HepG2 (cell line): ENCODE measurements around the gene ZNF628. TPM values are rescaled to one million over a fixed set of nuclear protein-coding genes. Genes with fewer than 3 reads are reported as not detected.
A peak's percentile ranks its signal among the peaks of the same experiment; 100 is the strongest.

Experiments used
- GATAD2A ChIP-seq: IDR thresholded peaks from 2 replicates; pipeline ENCODE4 v1.6.1; 2016
- GPN1 ChIP-seq: sonication (generic); formaldehyde crosslinking; IDR thresholded peaks from 2 replicates; pipeline ENCODE4 v1.5.1; 2020; ENCODE audit warnings: missing genetic modification reagents, borderline replicate concordance
- HNRNPL ChIP-seq: fragments of 200-400 bp; formaldehyde crosslinking; IDR thresholded peaks from 2 replicates; pipeline ENCODE4 v1.6.1; 2017; ENCODE audit warnings: mild to moderate bottlenecking, low read depth, low read length
- IRF9 ChIP-seq: sonication (generic); formaldehyde crosslinking; IDR thresholded peaks from 2 replicates; pipeline ENCODE4 v1.8.0; 2022; ENCODE audit warnings: missing genetic modification reagents, mild to moderate bottlenecking, borderline replicate concordance
- MIXL1 ChIP-seq: IDR thresholded peaks from 2 replicates; pipeline ENCODE4 v1.6.1; 2016
- NFIB ChIP-seq: sonication (generic); formaldehyde crosslinking; IDR thresholded peaks from 2 replicates; pipeline ENCODE4 v1.9.0; 2021; ENCODE audit warnings: missing genetic modification reagents, mild to moderate bottlenecking, borderline replicate concordance
- PRPF4 ChIP-seq: fragments of 200-400 bp; formaldehyde crosslinking; IDR thresholded peaks from 2 replicates; pipeline ENCODE4 v1.6.1; 2016; ENCODE audit warnings: low read length, low read depth; ENCODE audit not compliant: poor library complexity, severe bottlenecking
- RFX5 ChIP-seq: IDR thresholded peaks from 2 replicates; pipeline ENCODE4 v1.6.1; 2011; ENCODE audit warnings: low read depth, low read length, improper control_type of control experiment
- TCF12 ChIP-seq, 2 experiments: fragments of 450-650 bp in 1 of 2; sonication (generic) in 1 of 2; formaldehyde crosslinking in 1 of 2; IDR thresholded peaks; 2 replicates each; pipeline versions ENCODE4 v1.6.1 to v1.8.0; 2017 to 2022; ENCODE audit warnings: antibody characterized with exemption in 1 of 2, mild to moderate bottlenecking in 1 of 2, missing genetic modification reagents in 1 of 2, moderate library complexity in 1 of 2
- ZNF205 ChIP-seq: IDR thresholded peaks from 2 replicates; pipeline ENCODE4 v1.6.1; 2018; ENCODE audit warnings: missing biosample characterization, missing genetic modification reagents
- ZNF292 ChIP-seq: sonication (generic); formaldehyde crosslinking; IDR thresholded peaks from 2 replicates; pipeline ENCODE4 v1.8.1; 2022; ENCODE audit warnings: mild to moderate bottlenecking, low read depth, missing genetic modification reagents, borderline replicate concordance
- ZNF354B ChIP-seq: sonication (generic); formaldehyde crosslinking; IDR thresholded peaks from 2 replicates; pipeline ENCODE4 v1.8.0; 2022; ENCODE audit warnings: mild to moderate bottlenecking, missing genetic modification reagents
- ZNF614 ChIP-seq: IDR thresholded peaks from 2 replicates; pipeline ENCODE4 v1.6.1; 2018; ENCODE audit warnings: missing biosample characterization, missing genetic modification reagents, inconsistent platforms, borderline replicate concordance
- ZNF841 ChIP-seq: sonication (generic); formaldehyde crosslinking; IDR thresholded peaks from 2 replicates; pipeline ENCODE4 v1.8.1; 2023; ENCODE audit warnings: missing genetic modification reagents, borderline replicate concordance
- ZNF891 ChIP-seq: sonication (generic); formaldehyde crosslinking; IDR thresholded peaks from 2 replicates; pipeline ENCODE4 v1.5.0; 2020; ENCODE audit warnings: mild to moderate bottlenecking, missing genetic modification reagents
- polyA plus RNA-seq, 8 experiments: library from polyadenylated mRNA; depleted of rRNA in 3 of 8; stranded (reverse) in 7 of 8; unstranded in 1 of 8; fragments of >200 nt; fragmentation: Illumina TruSeq in 4 of 8; extraction: Trizol in 4 of 8; gene quantifications; 2 replicates each; pipeline versions ENCODE4 v1.2.1 to v1.2.3, GENCODE V29; 2011 to 2016; ENCODE audit warnings: low read depth in 4 of 8, missing spikeins in 1 of 8, mixed read lengths in 1 of 8; ENCODE audit not compliant: insufficient read depth in 1 of 8
- total RNA-seq, 5 experiments: library from RNA; depleted of rRNA; stranded (reverse); fragments of >200 nt; fragmentation: Illumina TruSeq; extraction: Trizol; gene quantifications; 2 replicates each; pipeline ENCODE4 v1.2.3, GENCODE V29; 2016; ENCODE audit warnings: low read depth in 1 of 5
- TF ChIP-seq, protein P1 (sequence below): sonication (generic); formaldehyde crosslinking; IDR thresholded peaks from 2 replicates; pipeline ENCODE4 v1.4.0; 2020; ENCODE audit warnings: missing genetic modification reagents
- TF ChIP-seq, protein P2 (sequence below): sonication (generic); IDR thresholded peaks from 2 replicates; pipeline ENCODE4 v1.6.1; 2016; ENCODE audit warnings: low read depth, borderline replicate concordance
- TF ChIP-seq, protein P3 (sequence below): sonication (generic); formaldehyde crosslinking; IDR thresholded peaks from 2 replicates; pipeline ENCODE4; 2020; ENCODE audit warnings: missing genetic modification reagents, mild to moderate bottlenecking, borderline replicate concordance
- TF ChIP-seq, protein P4 (sequence below): sonication (generic); formaldehyde crosslinking; IDR thresholded peaks from 2 replicates; pipeline ENCODE4 v1.5.0; 2020; ENCODE audit warnings: missing genetic modification reagents, mild to moderate bottlenecking, borderline replicate concordance

Gene ZNF628
- total and polyA plus RNA-seq, 2 of the 13 experiments (the other 11 are each of a cell fraction or from before 2014, with no cell fraction given), result 0.54 to 1.2 TPM

DNA sequence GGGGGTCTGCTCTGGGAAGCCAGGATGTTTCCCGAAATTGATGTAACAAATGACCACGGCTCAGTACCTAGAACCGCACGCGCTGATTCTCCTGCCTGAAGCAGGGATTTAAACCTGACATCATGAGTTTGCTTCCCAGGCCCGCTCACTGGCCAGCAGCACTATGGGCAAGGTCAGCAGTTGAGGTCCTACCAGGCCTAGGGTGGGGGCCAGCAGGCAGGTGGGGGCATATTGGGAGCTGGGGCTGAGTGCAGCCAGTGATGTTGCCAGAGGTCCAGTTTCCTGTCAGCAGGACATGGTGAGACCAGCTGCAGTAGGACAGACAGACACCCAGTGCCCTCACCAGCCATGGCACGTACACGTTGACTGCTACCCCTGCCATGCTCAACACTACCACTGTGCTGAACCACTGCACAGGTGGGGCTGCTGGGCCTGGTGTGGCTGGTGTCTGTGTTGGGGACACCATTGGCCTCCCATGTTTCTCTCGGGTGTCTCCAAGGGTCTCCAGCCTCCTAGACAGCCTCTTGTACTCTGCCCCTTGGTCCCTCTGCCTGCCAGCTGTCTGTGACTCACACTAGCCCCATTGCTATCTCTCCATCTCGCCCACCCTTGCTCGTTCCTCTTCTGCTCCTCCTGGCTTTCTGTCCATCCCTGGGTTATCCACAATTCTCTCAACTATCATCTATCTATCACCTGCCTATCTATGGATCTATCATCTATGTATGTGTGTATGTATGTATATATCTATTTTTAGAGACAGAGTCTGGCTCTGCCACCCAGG is 10.8 kb upstream of the ZNF628 start (continued):
- TF ChIP-seq, protein P1, sequence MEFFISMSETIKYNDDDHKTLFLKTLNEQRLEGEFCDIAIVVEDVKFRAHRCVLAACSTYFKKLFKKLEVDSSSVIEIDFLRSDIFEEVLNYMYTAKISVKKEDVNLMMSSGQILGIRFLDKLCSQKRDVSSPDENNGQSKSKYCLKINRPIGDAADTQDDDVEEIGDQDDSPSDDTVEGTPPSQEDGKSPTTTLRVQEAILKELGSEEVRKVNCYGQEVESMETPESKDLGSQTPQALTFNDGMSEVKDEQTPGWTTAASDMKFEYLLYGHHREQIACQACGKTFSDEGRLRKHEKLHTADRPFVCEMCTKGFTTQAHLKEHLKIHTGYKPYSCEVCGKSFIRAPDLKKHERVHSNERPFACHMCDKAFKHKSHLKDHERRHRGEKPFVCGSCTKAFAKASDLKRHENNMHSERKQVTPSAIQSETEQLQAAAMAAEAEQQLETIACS, result no peak
- no peak for TF ChIP-seq TCF12 (IDR thresholded peaks at IDR 0.05)
- no peak for TF ChIP-seq TCF12 (CRISPR knock-in tag; IDR thresholded peaks at IDR 0.05)
- TF ChIP-seq RFX5, result no peak
- TF ChIP-seq, protein P2, sequence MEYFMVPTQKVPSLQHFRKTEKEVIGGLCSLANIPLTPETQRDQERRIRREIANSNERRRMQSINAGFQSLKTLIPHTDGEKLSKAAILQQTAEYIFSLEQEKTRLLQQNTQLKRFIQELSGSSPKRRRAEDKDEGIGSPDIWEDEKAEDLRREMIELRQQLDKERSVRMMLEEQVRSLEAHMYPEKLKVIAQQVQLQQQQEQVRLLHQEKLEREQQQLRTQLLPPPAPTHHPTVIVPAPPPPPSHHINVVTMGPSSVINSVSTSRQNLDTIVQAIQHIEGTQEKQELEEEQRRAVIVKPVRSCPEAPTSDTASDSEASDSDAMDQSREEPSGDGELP, result peak; percentile 37; the same call in 1 of the 2 replicates
- TF ChIP-seq MIXL1, result no peak
- TF ChIP-seq ZNF891 (CRISPR knock-in tag), result no peak
- TF ChIP-seq HNRNPL, result peak; percentile 76
- TF ChIP-seq NFIB (CRISPR knock-in tag), result no peak
- TF ChIP-seq, protein P3, sequence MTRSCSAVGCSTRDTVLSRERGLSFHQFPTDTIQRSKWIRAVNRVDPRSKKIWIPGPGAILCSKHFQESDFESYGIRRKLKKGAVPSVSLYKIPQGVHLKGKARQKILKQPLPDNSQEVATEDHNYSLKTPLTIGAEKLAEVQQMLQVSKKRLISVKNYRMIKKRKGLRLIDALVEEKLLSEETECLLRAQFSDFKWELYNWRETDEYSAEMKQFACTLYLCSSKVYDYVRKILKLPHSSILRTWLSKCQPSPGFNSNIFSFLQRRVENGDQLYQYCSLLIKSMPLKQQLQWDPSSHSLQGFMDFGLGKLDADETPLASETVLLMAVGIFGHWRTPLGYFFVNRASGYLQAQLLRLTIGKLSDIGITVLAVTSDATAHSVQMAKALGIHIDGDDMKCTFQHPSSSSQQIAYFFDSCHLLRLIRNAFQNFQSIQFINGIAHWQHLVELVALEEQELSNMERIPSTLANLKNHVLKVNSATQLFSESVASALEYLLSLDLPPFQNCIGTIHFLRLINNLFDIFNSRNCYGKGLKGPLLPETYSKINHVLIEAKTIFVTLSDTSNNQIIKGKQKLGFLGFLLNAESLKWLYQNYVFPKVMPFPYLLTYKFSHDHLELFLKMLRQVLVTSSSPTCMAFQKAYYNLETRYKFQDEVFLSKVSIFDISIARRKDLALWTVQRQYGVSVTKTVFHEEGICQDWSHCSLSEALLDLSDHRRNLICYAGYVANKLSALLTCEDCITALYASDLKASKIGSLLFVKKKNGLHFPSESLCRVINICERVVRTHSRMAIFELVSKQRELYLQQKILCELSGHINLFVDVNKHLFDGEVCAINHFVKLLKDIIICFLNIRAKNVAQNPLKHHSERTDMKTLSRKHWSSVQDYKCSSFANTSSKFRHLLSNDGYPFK (CRISPR knock-in tag), result no peak
- TF ChIP-seq ZNF354B (CRISPR knock-in tag), result no peak
- no peak for TF ChIP-seq ZNF205 (CRISPR knock-in tag)
- TF ChIP-seq ZNF614 (CRISPR knock-in tag), result no peak
- 0 out of 2 replicates have a peak, but pooled peaks have one; percentile 49 for TF ChIP-seq ZNF292 (CRISPR knock-in tag)
- TF ChIP-seq ZNF841 (CRISPR knock-in tag), result no peak
- TF ChIP-seq IRF9 (CRISPR knock-in tag), result no peak
- no peak for TF ChIP-seq GATAD2A
- no peak for TF ChIP-seq GPN1 (CRISPR knock-in tag)
- no peak for TF ChIP-seq PRPF4
- TF ChIP-seq, protein P4, sequence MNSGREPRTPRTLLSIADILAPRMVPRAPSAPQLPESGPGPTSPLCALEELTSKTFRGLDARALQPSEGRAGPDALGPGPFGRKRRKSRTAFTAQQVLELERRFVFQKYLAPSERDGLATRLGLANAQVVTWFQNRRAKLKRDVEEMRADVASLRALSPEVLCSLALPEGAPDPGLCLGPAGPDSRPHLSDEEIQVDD (CRISPR knock-in tag), result no peak
